K562 (cell line): ENCODE measurements around the gene USP31. TPM values are rescaled to one million over a fixed set of nuclear protein-coding genes. Genes with fewer than 3 reads are reported as not detected.

ENCODE experiments used
- ATAC-seq: fragments of 200-7000 bp; cut with Tn5 transposase; 3 replicates; pipeline ENCODE4 v1.9.1; 2020; ENCODE audit warnings: moderate library complexity
- BruUV-seq: library from RNA; stranded (reverse); fragments of 400-500 nt; replicated peaks from 2 replicates; lab custom pipeline; 2021; lab: Mats Ljungman, UMichigan
- CTCF ChIA-PET: fragments of 300-600 bp; formaldehyde crosslinking; extraction: SDS; loops from one replicate; lab custom pipeline; 2021; ENCODE audit warnings: low intra/inter-chr PET ratio; lab: Yijun Ruan, JAX
- POLR2A ChIA-PET: fragments of 300-600, 350-650 bp; sonication (Branson Sonifier 250); formaldehyde crosslinking; extraction: SDS; loops from one replicate; lab custom pipeline; 2021; ENCODE audit warnings: antibody characterized with exemption, inconsistent platforms; lab: Yijun Ruan, JAX
- DNase-seq, 4 experiments: peaks; one replicate each; pipeline versions ENCODE4 v3.0.0 to v3.0.0-alpha.2; 2011 to 2018; ENCODE audit warnings: low spot score in 3 of 4, mixed read lengths in 3 of 4; ENCODE audit errors: extremely low read depth in 1 of 4
- FAIRE-seq: peaks from 2 replicates; lab custom pipeline; 2011; peaks lifted over from hg19 to GRCh38; lab: Jason Lieb, UNC
- H2AFZ ChIP-seq: 2 replicates; pipeline ENCODE4 v1.6.0; 2011; ENCODE audit warnings: low read depth, low read length, control low read depth, inconsistent platforms
- H3K27ac ChIP-seq: fragments of 200-600 bp; 3 replicates; pipeline ENCODE4 v1.8.0; 2011; ENCODE audit warnings: low read depth, mild to moderate bottlenecking, control low read depth, inconsistent platforms, low read length, moderate library complexity, mixed read lengths; ENCODE audit errors: extremely low read depth
- H3K27me3 ChIP-seq, 2 experiments: fragments of 300-600 bp in 1 of 2; 2 replicates in 1 of 2; 3 replicates in 1 of 2; pipeline versions ENCODE4 v1.6.0 to v1.8.0; 2011; ENCODE audit warnings: inconsistent platforms in 2 of 2, low read length in 2 of 2, mild to moderate bottlenecking in 1 of 2, mixed read lengths in 1 of 2, moderate library complexity in 1 of 2; ENCODE audit not compliant: control insufficient read depth in 2 of 2, insufficient read depth in 2 of 2
- H3K36me3 ChIP-seq: fragments of 300-600 bp; 3 replicates; pipeline ENCODE4 v1.8.0; 2011; ENCODE audit warnings: mild to moderate bottlenecking, low read length, inconsistent platforms; ENCODE audit not compliant: control insufficient read depth, insufficient read depth
- H3K4me1 ChIP-seq, 2 experiments: fragments of 200-600 bp in 1 of 2; replicated peaks in 1 of 2; 2 replicates in 1 of 2; 3 replicates in 1 of 2; pipeline versions ENCODE4 v1.5.1 to v1.8.0; 2011; ENCODE audit warnings: inconsistent platforms in 2 of 2, low read length in 2 of 2, mild to moderate bottlenecking in 1 of 2, mixed read lengths in 1 of 2, moderate library complexity in 1 of 2; ENCODE audit not compliant: control insufficient read depth in 2 of 2, insufficient read depth in 2 of 2
- H3K4me2 ChIP-seq: 2 replicates; pipeline ENCODE4 v1.6.1; 2011; ENCODE audit warnings: low read length, control low read depth, inconsistent platforms, mixed read lengths; ENCODE audit not compliant: insufficient read depth
- H3K4me3 ChIP-seq: fragments of 200-600 bp; sonication (generic), shearing (Covaris generic); 2 replicates; pipeline ENCODE4 v1.5.1; 2016; ENCODE audit warnings: control low read depth, inconsistent platforms
- H3K79me2 ChIP-seq: fragments of 200-600 bp; 3 replicates; pipeline ENCODE4 v1.8.0; 2011; ENCODE audit warnings: low read length, inconsistent platforms; ENCODE audit not compliant: control insufficient read depth, insufficient read depth
- H3K9ac ChIP-seq, 2 experiments: 2 replicates each; pipeline versions ENCODE4 v1.6.0 to v1.6.1; 2011; ENCODE audit warnings: low read depth in 2 of 2, low read length in 2 of 2, control low read depth in 1 of 2, inconsistent platforms in 1 of 2, mild to moderate bottlenecking in 1 of 2, mixed read lengths in 1 of 2; ENCODE audit not compliant: insufficient read depth in 1 of 2
- H3K9me1 ChIP-seq: one replicate; pipeline ENCODE4 v1.6.0; 2011; ENCODE audit warnings: inconsistent platforms, mild to moderate bottlenecking, low read length, moderate library complexity; ENCODE audit not compliant: control insufficient read depth, insufficient read depth
- H3K9me3 ChIP-seq: replicated peaks from 2 replicates; pipeline ENCODE4 v1.5.1; 2011; ENCODE audit warnings: low read depth, low read length, inconsistent platforms; ENCODE audit not compliant: control insufficient read depth, insufficient read depth
- H4K20me1 ChIP-seq: replicated peaks from 2 replicates; pipeline ENCODE4 v1.6.1; 2011; ENCODE audit warnings: low read length, inconsistent platforms, mixed read lengths; ENCODE audit not compliant: control insufficient read depth, insufficient read depth
- BCL6 ChIP-seq: fragments of 250-450 bp; sonication (Bioruptor Pico); IDR thresholded peaks from 2 replicates; pipeline ENCODE4 v1.4.0; 2020
- ESRRB ChIP-seq: fragments of 250-450 bp; sonication (Bioruptor Pico); IDR thresholded peaks from 2 replicates; pipeline ENCODE4 v1.5.0; 2020; ENCODE audit warnings: mild to moderate bottlenecking, moderate library complexity, borderline replicate concordance
- ETV1 ChIP-seq: fragments of 450-650 bp; conservative IDR thresholded peaks from 2 replicates; pipeline ENCODE4 v1.6.1; 2016; ENCODE audit warnings: missing genetic modification characterization, control low read depth, low read depth, missing compliant biosample characterization
- FIP1L1 ChIP-seq: fragments of 200-400 bp; formaldehyde crosslinking; IDR thresholded peaks from 2 replicates; pipeline ENCODE4 v1.6.1; 2018; ENCODE audit warnings: mild to moderate bottlenecking, low read depth, low read length; ENCODE audit not compliant: poor library complexity, severe bottlenecking
- KLF13 ChIP-seq: fragments of 450-650 bp; IDR thresholded peaks from 2 replicates; pipeline ENCODE4 v1.6.1; 2016; ENCODE audit warnings: missing genetic modification characterization, low read depth, mild to moderate bottlenecking, missing compliant biosample characterization, moderate library complexity, borderline replicate concordance
- MED1 ChIP-seq: sonication (generic); formaldehyde crosslinking; IDR thresholded peaks from 2 replicates; pipeline ENCODE4 v1.8.1; 2023; ENCODE audit warnings: missing genetic modification reagents, borderline replicate concordance
- NFIX ChIP-seq: fragments of 250-450 bp; sonication (Bioruptor Pico); IDR thresholded peaks from 2 replicates; pipeline ENCODE4 v1.4.0; 2020; ENCODE audit warnings: low read depth, mild to moderate bottlenecking, moderate library complexity
- PML ChIP-seq: IDR thresholded peaks from 2 replicates; pipeline ENCODE4 v1.6.1; 2012; ENCODE audit warnings: low read length, inconsistent platforms
- SIN3B ChIP-seq: fragments of 450-650 bp; IDR thresholded peaks from 2 replicates; pipeline ENCODE4 v1.6.1; 2017; ENCODE audit warnings: low read depth, mild to moderate bottlenecking, moderate library complexity
- TEAD1 ChIP-seq, 2 experiments: fragments of 450-650 bp in 1 of 2; sonication (generic) in 1 of 2; formaldehyde crosslinking; IDR thresholded peaks; 2 replicates each; pipeline versions ENCODE4 v1.4.0 to v1.8.0; 2020 to 2022; ENCODE audit warnings: mild to moderate bottlenecking in 2 of 2, missing genetic modification reagents in 1 of 2
- THRAP3 ChIP-seq: fragments of 450-650 bp; IDR thresholded peaks from 2 replicates; pipeline ENCODE4 v1.6.1; 2016; ENCODE audit warnings: mild to moderate bottlenecking, inconsistent platforms, borderline replicate concordance
- ZNF143 ChIP-seq: sonication (generic); formaldehyde crosslinking; IDR thresholded peaks from 2 replicates; pipeline ENCODE4 v1.9.0; 2022; ENCODE audit warnings: mild to moderate bottlenecking, missing genetic modification reagents
- ZNF232 ChIP-seq: sonication (generic); formaldehyde crosslinking; IDR thresholded peaks from 2 replicates; pipeline ENCODE4 v1.8.0; 2022; ENCODE audit warnings: mild to moderate bottlenecking, missing genetic modification reagents
- ZNF274 ChIP-seq: IDR thresholded peaks from 2 replicates; pipeline ENCODE4 v1.6.1; 2011; ENCODE audit warnings: low read depth, mild to moderate bottlenecking, low read length, moderate library complexity, borderline replicate concordance
- ZNF445 ChIP-seq: fragments of 250-450 bp; sonication (Bioruptor Pico); IDR thresholded peaks from 2 replicates; pipeline ENCODE4 v1.4.0; 2020; ENCODE audit warnings: low read depth, mild to moderate bottlenecking, moderate library complexity
- ZNF780A ChIP-seq: fragments of 250-450 bp; sonication (Bioruptor Pico); IDR thresholded peaks from 2 replicates; pipeline ENCODE4 v1.5.0; 2021; ENCODE audit warnings: mild to moderate bottlenecking
- WGBS: fragments of 100-300 bp; shearing (Covaris generic); methylation state at CpG from one replicate; pipeline ENCODE4 v1.1.6; 2016; ENCODE audit warnings: low coverage, mixed read lengths; ENCODE audit not compliant: insufficient coverage; ENCODE audit errors: missing lambda C conversion rate; 5-methylcytosine and 5-hydroxymethylcytosine counted together
- in situ Hi-C: fragments of 300-500 bp; cut with MboI; formaldehyde crosslinking; loops from 4 replicates; pipeline ENCODE4 v1.15.0; 2018; ENCODE audit warnings: inconsistent platforms, mixed read lengths
- intact Hi-C: fragments of 100-400 bp; cut with micrococcal nuclease; formaldehyde crosslinking; loops from 2 replicates; pipeline ENCODE4 v1.14.2; 2022
- polyA plus RNA-seq, 8 experiments: library from polyadenylated mRNA; depleted of rRNA in 4 of 8; stranded (reverse) in 5 of 8; unstranded in 3 of 8; fragments of >200 nt; fragmentation: Nextera tagmentation in 2 of 8; fragmentation: Illumina TruSeq in 1 of 8; extraction: Ambion mirVana in 2 of 8; extraction: Trizol in 1 of 8; gene quantifications; 2 replicates each; pipeline versions ENCODE4 v1.2.1 to v1.2.3, GENCODE V29; 2011 to 2014; ENCODE audit warnings: inconsistent platforms in 1 of 8, missing spikeins in 1 of 8
- total RNA-seq, 7 experiments: library from RNA; depleted of rRNA in 6 of 7; stranded (reverse); fragments of >200 nt in 6 of 7; fragmentation: Illumina TruSeq in 2 of 7; extraction: Trizol in 2 of 7; gene quantifications; 2 replicates each; pipeline versions ENCODE4 v1.2.1 to v1.2.3, GENCODE V29; 2011 to 2021; ENCODE audit warnings: low replicate concordance in 1 of 7
- TF ChIP-seq, protein P1 (sequence below): IDR thresholded peaks from 2 replicates; pipeline ENCODE4 v1.6.1; 2016; ENCODE audit warnings: missing genetic modification characterization, missing compliant biosample characterization
- TF ChIP-seq, protein P2 (sequence below), 2 experiments: fragments of 200-800 bp in 1 of 2; sonication (Bioruptor generic) in 1 of 2; sonication (generic) in 1 of 2; formaldehyde crosslinking in 1 of 2; IDR thresholded peaks in 1 of 2; conservative IDR thresholded peaks in 1 of 2; 2 replicates each; pipeline versions ENCODE4 v1.5.0 to v1.6.1; 2016 to 2020; ENCODE audit warnings: missing compliant biosample characterization in 1 of 2, missing genetic modification characterization in 1 of 2, missing genetic modification reagents in 1 of 2
- TF ChIP-seq, protein P3 (sequence below), 3 experiments: fragments of 200-800 bp in 1 of 3; sonication (Bioruptor generic) in 1 of 3; sonication (generic) in 1 of 3; formaldehyde crosslinking in 1 of 3; IDR thresholded peaks; 2 replicates each; pipeline versions ENCODE4 v1.6.1 to v1.8.0; 2016 to 2022; ENCODE audit warnings: mild to moderate bottlenecking in 2 of 3, missing compliant biosample characterization in 2 of 3, missing genetic modification characterization in 2 of 3, missing genetic modification reagents in 1 of 3

Gene USP31
- total and polyA plus RNA-seq, 9 of the 15 experiments (the other 6 are each of a cell fraction or from before 2014, with no cell fraction given), result 0.56 to 4.9 (median 2.9) TPM

DNA sequence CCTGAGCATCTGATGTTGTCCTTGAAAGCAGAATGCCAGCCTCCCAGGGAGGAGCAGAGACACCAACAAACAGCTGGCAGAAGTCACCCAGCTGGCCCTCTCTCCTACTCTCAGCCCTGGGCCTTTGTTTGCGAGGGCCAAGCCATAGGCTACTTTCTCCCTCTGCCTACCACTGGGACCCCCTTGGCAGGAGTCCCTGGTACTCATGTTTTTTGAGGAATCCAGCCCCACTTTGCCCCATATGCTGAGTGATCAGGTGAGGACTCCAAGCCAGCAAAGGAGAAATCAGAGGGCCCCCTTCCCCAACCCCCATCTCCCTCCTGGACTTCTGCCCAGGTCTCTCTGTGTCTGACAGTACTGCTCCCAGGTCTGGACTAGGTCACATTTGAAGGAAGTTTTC is 121.9 kb downstream of the USP31 start:
- CTCF ChIA-PET, result no interaction called here
- FAIRE-seq, result no peak
- H3K36me3 ChIP-seq, result no peaks in the 10 kb centered on the region
- H3K4me2 ChIP-seq, result no peak overlapping the region
- no peak for TF ChIP-seq ZNF143 (CRISPR knock-in tag)
- TF ChIP-seq ZNF232 (CRISPR knock-in tag), result no peak
- no peak for TF ChIP-seq ZNF445 (CRISPR knock-in tag)
- TF ChIP-seq PML, result no peak
- no peak for TF ChIP-seq BCL6 (CRISPR knock-in tag)
- no peak for TF ChIP-seq ESRRB
- TF ChIP-seq, protein P1, sequence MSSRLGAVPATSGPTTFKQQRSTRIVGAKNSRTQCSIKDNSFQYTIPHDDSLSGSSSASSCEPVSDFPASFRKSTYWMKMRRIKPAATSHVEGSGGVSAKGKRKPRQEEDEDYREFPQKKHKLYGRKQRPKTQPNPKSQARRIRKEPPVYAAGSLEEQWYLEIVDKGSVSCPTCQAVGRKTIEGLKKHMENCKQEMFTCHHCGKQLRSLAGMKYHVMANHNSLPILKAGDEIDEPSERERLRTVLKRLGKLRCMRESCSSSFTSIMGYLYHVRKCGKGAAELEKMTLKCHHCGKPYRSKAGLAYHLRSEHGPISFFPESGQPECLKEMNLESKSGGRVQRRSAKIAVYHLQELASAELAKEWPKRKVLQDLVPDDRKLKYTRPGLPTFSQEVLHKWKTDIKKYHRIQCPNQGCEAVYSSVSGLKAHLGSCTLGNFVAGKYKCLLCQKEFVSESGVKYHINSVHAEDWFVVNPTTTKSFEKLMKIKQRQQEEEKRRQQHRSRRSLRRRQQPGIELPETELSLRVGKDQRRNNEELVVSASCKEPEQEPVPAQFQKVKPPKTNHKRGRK (tag), result no peak
- TF ChIP-seq TEAD1 (CRISPR knock-in tag; IDR thresholded peaks at IDR 0.05), result no peak
- TF ChIP-seq ZNF274, result no peak
- no peak for TF ChIP-seq THRAP3
- TF ChIP-seq, protein P2, sequence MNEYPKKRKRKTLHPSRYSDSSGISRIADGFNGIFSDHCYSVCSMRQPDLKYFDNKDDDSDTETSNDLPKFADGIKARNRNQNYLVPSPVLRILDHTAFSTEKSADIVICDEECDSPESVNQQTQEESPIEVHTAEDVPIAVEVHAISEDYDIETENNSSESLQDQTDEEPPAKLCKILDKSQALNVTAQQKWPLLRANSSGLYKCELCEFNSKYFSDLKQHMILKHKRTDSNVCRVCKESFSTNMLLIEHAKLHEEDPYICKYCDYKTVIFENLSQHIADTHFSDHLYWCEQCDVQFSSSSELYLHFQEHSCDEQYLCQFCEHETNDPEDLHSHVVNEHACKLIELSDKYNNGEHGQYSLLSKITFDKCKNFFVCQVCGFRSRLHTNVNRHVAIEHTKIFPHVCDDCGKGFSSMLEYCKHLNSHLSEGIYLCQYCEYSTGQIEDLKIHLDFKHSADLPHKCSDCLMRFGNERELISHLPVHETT (CRISPR knock-in tag; conservative IDR thresholded peaks at IDR 0.05 in 1 of 2, IDR thresholded peaks at IDR 0.05 in 1 of 2), result no peak
- TF ChIP-seq NFIX, result no peak
- TF ChIP-seq FIP1L1, result no peak
- no peak for TF ChIP-seq MED1 (CRISPR knock-in tag)
- TF ChIP-seq ETV1 (tag), result no peak
- no peak for TF ChIP-seq ZNF780A
- no peak for TF ChIP-seq SIN3B
- TF ChIP-seq KLF13 (tag), result no peak
- TF ChIP-seq, protein P3, sequence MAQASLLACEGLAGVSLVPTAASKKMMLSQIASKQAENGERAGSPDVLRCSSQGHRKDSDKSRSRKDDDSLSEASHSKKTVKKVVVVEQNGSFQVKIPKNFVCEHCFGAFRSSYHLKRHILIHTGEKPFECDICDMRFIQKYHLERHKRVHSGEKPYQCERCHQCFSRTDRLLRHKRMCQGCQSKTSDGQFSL (CRISPR knock-in tag; IDR thresholded peaks at IDR 0.05), result no peak
- TF ChIP-seq, protein P3 (tag; IDR thresholded peaks at IDR 0.05), result no peak
- TF ChIP-seq, all 486 proteins: peak for 0
- intact Hi-C loops, result no loop called here
- no peaks in the 10 kb centered on the region for H3K9me1 ChIP-seq
- DNase-seq, result no peak
- no peak overlapping the region for H2AFZ ChIP-seq
- POLR2A ChIA-PET, result no interaction called here
- H3K4me1 ChIP-seq, result no peaks in the 10 kb centered on the region
- H3K79me2 ChIP-seq, result no peaks in the 10 kb centered on the region
- no peak overlapping the region for H3K27ac ChIP-seq
- 0% methylated on average over 1 of the region's 1 CpG for WGBS
- ATAC-seq, result no peak
- no peak overlapping the region for H3K9ac ChIP-seq
- BruUV-seq, result no TSS peak
- in situ Hi-C loops, result no loop called here
- H3K4me3 ChIP-seq, result no peak overlapping the region
- no peaks in the 10 kb centered on the region for H4K20me1 ChIP-seq
- H3K27me3 ChIP-seq, result peaks cover 0 to 5% of the 10 kb centered on the region in 2 experiments; a peak in 2 of 5 replicates
- H3K9me3 ChIP-seq, result no peaks in the 10 kb centered on the region
